Embryonic facial prominence (tissue), 1 donor: ENCODE data around the gene IL4I1.

Experiments used
- DNase-seq: peaks from one replicate; pipeline ENCODE4 v3.0.0-alpha.2; 2016; ENCODE audit errors: extremely low spot score

The IL4I1 gene

GRCh38 chr19:49895566-49896297, 955 bp downstream of the IL4I1 start:
- DNase-seq = no peak

- DNase-seq = no peak
Observed at GRCh38 chr19:49894879-49895565, 1.7 kb downstream of the IL4I1 start.

DNA sequence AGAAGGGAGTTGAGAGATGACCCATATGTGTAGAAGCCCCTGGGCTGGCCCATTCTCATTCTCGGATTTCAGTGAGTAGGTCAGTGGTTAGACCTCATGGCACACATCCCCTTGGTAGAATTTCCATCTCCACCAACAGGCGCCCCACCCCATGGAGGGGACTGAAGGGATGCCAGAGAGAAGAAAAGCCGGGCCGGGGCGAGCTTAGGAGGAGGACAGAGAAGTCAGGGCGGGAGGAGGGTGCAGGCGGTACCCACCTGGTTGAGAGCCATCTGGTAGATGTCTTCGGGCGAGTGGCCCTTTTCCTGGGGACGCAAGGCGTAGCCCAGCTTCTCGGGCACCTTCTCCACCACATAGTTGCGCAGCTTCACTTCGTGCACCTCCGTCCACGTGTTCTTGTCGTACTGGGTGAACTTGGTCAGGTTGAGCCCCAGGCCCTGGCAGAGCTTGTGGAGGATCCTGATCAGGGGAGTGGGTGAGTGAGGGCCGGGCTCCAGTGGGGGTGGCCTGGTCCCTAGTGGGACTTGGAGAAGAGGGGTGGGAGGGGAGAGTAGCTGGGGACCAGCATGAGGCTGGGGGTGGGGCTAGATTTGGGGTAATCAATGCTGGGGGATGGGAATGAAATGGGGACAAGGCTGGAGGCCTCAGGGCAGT, 2.5 kb downstream of the IL4I1 start:
- DNase-seq = no peak

DNA sequence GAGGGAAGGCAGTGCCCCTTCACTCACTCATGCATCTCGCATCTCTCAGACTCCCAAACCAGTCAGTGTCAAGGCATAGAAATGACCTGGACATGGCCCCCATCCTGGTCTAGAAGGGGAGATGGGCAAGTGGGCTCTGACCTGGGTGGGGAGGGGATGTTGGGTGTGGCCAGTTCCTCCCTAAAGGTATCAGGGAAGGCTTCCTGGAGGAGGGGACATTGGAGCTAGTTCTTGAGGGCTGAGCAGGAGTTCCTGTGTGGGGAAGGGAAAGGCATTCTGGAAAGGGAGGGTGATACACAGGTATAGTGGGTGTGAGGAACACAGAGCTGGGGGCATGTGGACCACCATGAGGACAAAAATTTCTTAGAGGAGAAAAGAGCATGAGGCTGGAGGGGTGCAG, 4.0 kb downstream of the IL4I1 start:
- DNase-seq = no peak

GRCh38 chr19:49891393-49891792, 5.3 kb downstream of the IL4I1 start:
- DNase-seq = no peak

GRCh38 chr19:49890349-49891311, 6.1 kb downstream of the IL4I1 start:
- DNase-seq = no peak

DNA sequence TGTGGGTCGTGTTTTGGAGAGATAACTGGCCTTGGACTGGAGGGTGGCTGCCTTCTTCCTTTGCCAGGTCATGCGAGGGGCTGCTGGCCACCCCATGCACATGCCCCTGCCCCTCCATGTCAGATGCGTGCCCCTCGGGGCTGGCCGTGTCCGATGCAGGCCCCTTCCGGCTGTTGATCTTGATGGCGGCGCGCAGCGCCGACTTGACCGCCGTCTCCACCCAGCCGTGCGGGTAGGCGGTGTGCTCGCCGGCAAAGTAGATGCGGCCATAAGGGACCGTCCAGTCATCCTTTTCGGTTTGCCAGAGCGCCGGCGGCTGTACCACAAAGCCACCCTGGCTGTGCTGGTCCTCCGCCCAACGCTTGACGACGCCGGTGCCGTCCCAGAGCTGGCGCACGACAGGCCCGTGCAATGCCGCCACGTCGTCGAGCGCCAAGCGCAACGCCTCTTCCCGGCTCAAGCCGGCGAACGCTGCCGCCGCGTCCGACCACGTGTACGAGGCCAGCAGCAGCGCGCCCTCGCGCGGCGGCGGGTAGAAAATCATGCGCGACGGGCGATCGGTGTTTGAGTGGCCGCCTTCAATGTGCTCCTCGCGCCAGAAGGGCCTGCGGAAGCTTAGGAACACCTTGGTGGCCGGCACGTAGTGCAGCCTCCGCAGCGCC, 6.9 kb downstream of the IL4I1 start:
- DNase-seq = no peak

- DNase-seq = no peak
Observed at GRCh38 chr19:49889038-49889686, 7.5 kb downstream of the IL4I1 start.

DNA sequence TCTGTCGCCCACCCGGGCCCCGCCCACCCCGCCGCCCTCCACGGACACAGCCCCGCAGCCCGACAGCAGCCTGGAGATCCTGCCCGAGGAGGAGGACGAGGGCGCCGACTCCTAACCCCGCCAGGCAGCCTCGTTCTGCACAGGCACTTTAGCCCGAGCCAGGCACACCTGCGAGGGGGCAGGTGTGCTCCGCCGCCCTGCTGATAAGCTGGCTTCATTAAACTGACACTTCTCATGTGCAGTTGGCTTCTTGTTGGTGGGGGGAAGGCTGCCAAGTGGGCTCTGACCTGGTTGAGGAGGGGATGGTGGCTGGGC, 8.2 kb downstream of the IL4I1 start:
- no peak for DNase-seq

DNA sequence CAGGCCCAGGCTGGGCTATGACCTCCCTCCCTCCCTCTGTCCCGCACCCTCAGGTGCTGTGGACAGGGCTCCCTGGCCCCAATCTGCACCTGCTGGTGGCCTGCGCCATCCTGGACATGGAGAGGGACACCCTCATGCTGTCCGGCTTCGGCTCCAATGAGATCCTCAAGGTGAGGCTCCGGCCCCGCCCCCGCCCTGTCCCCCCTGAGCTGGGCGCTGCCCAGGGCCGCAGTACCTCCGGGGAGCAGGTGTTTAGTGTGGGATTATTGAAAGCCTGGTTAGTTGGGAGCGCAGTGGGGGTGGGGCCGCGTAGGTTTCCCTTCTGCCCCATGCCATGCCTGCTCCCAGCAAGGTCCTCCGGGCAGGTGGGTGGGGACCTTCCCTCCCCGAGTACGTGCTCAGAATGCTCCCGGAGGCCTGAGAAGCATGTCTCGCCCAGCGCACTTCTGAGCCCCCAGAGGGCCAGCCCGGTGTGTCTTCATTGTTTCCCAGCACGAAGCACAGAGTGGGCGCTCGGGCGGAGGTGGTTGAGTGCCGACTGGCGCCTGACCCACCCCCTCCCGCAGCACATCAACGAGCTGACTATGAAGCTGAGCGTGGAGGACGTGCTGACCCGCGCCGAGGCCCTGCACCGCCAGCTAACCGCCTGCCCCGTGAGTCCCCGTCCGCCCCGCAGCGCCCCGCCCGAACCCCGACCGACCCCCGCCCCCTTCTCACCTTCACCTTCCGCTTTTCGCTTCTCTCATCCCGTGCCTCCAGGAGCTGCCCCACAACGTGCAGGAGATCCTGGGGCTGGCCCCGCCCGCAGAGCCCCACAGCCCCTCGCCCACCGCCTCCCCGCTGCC, 8.8 kb downstream of the IL4I1 start:
- no peak for DNase-seq

- no peak for DNase-seq
Observed at GRCh38 chr19:49887037-49887664, 9.5 kb downstream of the IL4I1 start.

- no peak for DNase-seq
Observed at GRCh38 chr19:49884760-49885159, 11.9 kb downstream of the IL4I1 start.

GRCh38 chr19:49884109-49884508, 12.6 kb downstream of the IL4I1 start:
- no peak for DNase-seq

DNA sequence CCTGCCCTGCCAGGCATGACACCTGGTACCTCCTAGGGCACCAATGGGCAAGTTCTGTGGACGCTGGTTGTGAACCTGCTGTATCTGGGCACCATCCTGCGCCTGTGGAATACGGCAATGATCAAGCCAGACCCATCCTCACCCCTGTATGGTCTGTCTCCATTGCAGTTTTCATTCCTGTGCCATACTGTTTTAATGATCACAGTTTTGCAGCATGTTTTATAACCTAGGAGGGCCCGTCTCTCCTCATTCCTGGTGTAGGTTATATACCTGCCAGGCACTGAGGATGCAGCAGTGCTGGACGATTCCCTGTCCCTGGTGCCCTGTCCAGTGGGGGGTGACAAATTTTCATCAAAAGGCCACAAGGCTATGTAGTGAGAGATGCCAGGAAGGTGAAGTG, 13.6 kb downstream of the IL4I1 start:
- no peak for DNase-seq

- DNase-seq = no peak
Observed at GRCh38 chr19:49882643-49883042, 14.0 kb downstream of the IL4I1 start.

DNA sequence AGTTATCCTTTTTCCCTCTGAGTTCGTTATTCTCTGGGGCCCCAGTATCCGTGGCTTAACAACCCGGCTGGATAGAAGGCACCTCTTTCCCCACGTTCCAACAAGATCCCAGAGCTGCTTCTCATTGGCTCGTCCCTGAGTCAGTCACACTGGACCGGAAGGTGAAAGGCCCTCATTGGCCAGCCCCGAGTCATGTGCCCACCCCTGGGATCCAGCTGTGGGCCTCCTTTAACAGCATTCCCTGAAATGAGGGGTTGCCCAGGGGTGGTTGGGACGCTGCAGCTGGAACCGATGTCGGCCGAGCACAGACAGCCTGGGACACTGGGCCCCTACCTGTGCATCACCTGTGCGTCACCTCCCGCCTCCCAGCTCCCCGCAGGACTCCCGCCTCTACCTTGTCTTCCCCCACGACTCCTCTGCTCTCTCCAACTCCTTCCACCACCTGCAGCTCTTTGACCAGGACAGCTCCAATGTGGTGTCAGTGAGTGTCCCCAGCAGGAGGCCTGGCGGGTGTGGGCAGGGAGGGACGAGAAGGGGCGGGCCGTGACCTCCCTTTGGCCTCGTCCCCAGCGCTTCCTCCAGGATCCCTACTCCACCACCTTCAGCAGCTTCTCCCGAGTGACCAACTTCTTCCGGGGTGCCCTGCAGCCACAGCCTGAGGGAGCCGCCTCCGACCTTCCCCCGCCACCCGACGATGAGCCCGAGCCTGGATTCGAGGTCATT, 14.9 kb downstream of the IL4I1 start:
- no peak for DNase-seq

GRCh38 chr19:49881186-49881585, 15.5 kb downstream of the IL4I1 start:
- no peak for DNase-seq

- no peak for DNase-seq
Observed at GRCh38 chr19:49880162-49880869, 16.4 kb downstream of the IL4I1 start.
